ENCODE results near the gene TMEM119.
"Not testable (repeated sequence)": the region's sequence is repeated elsewhere in the genome, so short reads cannot be mapped to it uniquely, and the experiment has no call there.

Gene TMEM119

DNA sequence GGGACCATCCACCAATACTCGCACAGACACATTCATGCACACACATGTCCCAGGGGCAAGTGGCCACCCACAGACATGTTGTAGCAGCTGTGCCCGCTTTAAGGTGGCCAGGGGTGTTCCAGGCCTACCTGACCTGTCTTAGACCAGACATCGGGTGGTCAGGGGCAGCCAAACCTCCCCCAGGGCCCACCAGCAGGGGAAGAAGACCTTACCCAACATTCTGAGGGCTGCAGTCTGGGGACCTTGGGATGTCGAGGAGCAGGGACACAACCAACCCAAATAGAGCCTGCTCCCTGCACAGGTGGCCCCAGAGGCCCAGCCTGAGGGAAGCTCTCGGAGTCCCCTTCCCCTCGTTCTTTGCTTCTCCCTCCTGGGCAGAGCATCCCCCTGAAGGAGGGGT is 1.7 kb upstream of the TMEM119 start:
- no peak for DNase-seq

DNA sequence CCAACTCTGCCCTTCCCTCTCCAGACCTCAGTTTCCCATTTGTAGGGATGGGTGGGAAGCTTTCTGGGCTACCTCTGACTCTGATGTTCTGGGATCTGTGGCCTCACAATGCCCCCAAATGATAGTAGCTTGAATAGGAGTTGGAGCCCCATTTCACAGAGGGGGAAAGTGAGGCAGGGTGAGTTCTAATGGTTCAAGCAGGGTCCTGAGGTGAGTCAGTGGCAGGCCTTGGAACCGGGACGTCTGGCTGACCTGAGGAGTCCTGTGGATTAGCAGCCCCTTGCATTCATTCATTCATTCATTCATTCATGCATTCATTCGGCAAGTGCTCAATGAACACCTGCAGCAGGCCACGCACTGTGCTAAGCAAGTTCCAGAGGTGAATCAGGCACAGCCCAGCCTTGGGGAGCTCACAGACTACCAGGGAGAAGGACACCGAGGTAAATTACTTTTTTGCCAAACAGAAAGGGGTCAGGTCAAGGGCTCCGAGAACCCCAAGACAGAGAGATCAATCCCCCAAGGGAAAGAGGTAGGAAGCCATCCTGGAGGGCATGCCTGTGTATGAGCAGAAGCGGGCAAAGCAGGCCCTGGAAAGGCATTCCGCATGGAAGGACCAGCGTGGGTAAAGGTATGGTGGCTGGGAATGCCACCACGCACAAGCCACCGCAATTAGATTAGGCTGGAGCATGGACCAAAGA is 818 bp upstream of the TMEM119 start:
- no peak for DNase-seq

DNA sequence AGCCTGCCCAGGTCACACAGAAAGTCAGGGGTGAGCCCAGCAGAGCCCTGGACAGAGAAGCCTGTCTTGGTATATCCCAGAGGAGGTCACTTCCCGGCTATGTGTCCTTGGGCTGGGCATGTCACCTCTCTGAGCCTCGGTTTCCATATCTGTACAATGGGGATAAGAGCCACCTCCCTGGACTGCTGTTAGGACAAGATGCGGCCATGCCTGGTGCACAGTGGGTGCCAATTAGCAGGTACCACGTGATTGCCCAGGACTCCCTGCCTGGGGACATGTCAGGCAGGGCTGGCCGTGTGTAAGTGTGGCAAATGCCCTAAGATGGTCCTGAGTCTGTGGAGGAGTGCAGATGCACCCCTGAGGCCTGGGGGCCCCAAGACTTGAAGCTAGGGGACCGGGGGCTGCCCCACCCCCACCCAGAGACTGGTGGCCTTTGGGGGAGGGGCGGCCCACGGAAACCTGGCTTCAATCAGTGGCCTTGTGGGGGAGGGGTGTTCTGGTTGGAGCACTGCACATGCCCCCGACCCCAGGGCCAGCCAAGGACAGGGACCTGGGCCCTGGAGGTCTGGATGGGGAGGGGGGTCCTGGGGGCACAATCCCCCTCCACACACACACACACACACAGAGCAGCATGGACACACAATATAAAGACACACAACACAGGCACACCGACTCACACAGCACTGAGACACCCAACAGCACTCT is 878 bp downstream of the TMEM119 start:
- no peak for DNase-seq

DNA sequence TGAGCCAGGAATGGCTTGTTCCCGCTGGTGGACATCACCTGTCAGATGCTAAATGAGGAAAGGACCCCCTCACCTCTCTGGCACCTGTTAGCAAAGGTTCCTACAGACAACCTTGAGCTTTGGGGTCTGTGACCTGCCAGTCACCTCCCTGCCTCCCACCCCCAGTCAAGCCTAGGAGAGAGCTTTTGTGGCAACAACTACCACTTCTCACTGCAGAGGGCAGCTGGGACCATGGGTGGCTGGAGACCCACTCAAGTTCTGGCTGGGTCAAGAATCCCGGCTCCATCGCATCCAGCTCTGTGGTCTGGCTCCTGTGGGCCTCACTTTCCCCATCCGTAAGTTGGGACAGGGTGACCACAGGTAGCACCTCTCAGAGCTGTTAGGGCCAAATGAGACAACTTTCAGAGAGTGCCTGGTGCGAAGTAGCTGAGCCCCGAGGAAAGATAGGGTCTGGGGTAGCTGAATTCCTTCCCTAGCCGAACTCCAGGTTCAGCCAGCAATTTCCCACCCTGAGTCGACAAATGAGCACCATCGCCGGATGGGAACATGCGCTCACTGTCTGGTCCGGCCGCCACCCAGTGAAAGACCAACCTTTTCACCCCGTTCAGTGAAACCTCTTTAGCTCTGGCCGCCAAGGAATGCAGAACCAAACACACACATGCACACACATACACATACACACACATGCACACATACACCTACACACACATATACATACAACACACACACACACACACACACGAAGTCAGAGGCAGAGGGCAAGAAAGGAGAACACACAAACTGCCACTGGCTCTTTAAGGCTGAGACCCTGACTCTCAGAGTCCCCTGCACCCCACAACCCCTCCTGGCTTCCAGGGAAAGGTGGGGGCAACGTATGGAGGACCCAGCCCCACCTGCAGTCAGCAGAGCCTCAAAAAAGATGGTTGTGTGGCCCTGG is 1.9 kb downstream of the TMEM119 start:
- no peak for DNase-seq

DNA sequence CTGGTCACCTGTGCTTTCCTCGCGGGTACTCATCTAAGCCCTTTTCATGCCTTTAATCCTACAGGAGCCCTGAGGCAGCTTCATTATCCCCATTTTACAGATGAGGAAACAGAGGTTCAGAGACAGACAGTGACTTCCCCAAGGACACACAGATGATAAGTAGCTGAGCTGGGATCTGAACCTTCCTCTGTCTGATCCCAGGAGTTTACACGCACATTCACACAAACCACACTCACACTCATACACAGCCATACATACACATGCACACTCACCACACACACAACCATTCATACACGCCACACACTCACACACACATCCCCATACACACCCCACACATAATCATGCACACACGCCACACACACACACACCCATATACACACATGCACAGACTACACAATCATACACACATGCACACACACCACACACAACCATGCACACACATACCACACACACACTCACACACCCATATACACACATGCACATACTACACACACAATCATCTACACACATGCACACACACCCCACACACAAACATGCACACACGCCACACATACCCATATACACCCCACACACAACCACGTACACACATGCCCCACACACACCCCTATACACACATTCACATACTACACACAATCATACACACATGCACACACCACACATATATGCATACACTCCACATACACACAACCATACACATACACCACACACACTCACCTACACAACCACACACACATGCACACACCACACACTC is 2.7 kb downstream of the TMEM119 start:
- DNase-seq = no peak

DNA sequence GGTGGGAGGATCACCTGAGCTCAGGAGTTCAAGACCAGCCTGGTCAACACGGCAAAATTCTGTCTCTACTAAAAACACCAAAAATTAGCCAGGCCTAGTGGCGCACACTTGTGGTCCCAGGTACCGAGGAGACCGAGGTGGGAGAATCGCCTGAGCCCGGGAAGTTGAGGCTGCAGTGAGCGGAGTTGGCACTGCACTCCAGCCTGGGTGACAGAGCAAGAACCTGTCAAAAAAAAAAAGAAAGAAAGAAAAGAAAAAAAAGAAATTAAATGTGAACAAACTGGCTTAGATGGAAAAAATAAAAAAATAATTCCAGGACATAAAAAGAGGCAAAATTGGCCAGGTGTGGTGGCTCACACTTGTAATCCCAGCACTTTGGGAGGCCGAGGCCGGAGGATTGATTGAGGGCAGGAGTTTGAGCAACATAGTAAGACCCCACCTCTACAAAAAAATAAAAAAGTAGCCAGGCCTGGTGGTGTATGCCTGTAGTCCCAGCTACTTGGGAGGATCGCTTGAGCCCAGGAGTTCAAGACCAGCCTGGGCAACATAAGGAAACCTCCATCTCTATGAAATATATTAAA is 3.5 kb downstream of the TMEM119 start:
- no peak for DNase-seq

DNA sequence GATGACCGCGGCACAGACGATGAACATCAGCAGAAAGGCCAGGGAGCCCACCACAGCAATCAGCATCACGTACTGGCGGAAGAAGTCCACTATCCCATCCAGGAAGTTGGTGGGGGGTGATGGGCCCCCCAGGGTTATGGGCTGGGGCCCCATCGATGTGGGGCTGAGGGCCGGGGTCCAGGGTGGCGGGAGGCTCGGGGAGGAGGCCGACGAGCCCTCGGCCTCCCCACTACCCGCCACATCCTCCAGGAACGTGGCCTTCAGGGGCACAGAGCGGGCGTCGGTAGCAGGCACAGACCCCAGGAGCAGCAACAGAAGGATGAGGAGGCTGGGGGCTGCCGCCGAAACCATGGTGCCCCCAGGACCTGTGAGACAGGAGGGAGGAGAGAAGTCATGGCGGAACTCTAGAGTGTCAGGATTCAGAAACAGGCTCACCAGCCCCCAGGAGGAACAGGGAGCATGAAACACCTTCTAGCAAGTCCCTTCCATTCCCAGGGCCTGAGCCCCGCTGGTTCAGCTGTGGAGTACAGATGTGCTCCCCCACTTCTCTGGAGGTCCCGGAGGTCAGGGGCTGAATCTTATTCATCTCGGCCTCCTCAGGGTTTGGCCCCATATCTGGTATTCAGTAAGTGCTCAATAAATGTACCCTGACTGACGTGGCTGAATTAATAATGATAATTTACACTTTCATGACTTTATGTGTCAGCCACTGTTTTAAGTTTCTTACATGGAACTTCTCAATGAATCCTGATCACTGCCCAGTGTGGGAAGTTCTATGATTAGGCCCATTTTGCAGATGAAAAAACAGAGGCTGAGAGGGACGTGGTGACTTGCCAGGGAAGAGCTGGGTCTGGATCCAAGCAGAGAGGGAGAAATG is 5.6 kb downstream of the TMEM119 start:
- no peak for DNase-seq

DNA sequence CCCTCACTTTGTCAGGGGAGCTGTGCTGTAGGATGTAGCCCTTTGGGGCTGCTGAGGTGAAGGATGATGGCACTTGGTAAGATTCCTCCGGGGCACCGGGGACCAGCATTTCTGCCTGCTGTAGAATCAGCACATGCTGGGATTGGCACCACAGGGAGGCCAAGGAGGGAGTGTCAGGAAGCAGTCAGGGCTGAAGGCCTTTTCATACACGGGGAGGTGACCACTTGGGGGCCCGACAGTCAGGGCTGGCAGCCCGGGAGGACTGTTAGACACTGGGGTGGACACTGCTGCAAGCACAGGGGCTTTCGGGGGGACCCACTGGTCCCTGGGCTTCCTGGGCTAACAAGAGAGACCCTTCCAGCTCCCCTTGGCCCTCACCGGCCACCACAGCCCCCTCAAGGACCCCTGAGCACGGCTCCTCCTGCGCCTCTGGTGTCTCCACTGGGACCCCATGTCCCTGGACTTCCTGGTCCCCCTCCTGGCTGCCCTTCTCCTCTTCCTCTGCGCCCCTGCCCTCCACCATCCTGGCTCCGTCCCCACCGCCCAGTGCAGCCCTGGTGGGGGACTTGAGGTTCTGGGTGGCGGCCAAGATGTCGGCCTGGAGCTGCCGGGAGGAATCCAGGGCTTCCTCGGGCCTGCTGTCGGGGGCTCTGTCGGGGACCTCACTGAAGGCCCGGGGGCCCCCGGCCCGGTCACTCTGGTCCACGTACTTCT is 6.5 kb downstream of the TMEM119 start:
- no peak for DNase-seq

DNA sequence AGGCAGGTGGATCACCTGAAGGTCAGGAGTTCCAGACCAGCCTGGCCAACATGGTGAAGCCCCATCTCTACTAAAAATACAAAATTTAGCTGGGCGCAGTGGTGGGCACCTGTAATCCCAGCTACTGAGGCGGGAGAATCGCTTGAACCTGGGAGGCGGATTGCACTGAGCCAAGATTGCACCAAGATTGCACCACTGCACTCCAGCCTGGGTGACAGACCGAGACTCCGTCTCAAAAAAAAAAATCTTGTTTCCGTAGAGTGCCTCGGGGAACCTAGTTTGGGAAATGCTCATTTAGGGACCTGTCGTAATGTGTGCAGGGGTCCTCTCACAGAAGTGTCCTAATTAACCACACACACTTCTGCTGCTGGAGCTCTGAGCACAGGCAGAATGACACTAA is 7.4 kb downstream of the TMEM119 start:
- not testable (repeated sequence) for DNase-seq

DNA sequence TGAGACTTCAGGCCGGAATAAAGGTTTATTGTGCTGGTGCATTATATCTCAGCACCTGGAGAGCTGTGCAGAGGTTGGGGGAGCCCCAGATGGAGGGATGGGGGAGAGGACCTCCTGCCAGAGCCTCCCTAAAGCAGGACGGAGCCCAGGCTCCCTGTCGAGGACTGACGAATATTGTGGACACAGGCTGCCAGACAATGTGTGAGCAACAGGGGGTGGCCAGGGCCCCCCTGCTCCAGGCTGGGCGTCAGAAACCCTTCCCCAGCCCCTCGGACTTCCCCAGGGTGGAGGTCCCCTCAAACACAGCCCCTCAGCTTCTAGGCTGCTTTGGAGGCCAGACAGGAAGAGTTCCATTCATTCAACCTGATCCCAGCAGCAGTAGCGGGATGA is 8.0 kb downstream of the TMEM119 start:
- DNase-seq = no peak

DNA sequence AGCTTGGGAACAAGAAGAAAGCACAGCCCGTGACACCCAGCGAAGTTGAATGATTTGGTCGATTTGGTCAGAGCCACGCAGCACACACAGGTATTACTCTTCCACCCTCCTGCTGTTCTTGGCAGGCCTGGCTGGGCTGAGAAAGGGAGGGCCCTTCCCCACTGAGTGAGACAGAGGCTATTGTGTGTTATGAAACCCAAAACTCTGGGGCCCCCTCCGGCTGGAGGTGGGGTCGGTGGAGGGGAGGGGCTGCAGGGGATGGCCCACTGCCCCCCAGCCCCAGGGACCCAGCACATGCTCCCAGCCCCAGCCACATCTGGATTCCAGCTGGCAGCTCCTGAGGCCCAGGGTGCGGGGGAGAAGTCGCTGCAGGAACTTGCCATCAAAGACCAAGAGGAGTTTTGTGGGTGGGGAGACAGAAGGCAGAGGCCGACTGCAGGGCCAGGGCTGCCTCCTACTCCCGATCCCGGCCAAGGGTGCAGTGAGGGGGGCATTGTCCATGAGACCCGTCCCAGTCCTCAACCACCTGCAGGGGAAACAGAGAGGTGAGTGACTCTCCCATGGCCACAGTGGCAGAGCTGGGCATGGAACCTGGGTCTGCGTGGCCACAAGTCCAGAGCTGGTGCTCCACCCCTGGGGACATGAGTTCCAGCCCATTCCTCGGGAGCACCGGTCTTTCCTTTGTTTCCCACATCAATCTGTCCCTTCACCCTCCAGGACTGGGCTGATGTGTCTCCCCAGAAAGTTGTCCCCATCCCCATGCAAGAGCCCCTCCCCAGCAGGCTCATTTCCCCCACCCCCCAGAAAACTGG is 8.7 kb downstream of the TMEM119 start:
- no peak for DNase-seq

DNA sequence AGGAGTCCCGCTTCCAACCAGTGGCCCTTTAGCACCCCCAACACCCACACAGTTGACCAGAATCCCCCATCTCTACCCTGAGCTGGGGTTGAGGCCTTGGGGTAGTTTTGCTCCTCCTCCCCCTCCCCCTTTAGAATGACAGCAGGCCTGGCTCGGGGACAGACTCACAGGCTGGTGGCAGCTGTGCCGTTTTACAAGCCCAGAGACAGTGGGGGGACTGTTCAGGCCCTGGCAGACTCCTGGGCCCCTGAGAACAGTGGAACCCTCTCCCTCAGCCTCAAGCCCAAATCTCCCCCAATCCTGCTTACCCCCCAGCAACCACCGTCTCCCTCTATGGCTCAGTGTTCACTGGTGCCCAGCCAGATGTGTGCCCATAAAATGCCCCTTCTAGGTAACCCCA is 10.1 kb downstream of the TMEM119 start:
- no peak for DNase-seq

DNA sequence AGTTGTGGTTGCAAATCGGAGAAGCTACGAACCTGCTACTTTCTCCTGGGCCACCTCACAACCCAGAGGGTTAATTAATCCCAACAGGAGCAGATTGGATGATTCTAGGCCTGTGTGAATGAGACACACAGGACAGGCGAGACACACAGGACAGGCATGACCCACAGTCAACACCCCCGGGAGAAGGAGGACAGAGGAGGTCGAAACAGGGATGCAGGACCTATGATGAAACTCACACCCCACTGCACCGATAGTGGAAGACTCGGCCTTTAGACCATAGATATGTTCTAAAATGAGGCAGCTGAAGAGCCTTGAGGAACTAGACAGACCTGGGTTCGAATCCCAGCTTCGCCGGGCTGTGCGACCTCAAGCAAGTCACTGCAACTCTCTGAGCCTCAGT is 11.6 kb downstream of the TMEM119 start:
- DNase-seq = no peak

DNA sequence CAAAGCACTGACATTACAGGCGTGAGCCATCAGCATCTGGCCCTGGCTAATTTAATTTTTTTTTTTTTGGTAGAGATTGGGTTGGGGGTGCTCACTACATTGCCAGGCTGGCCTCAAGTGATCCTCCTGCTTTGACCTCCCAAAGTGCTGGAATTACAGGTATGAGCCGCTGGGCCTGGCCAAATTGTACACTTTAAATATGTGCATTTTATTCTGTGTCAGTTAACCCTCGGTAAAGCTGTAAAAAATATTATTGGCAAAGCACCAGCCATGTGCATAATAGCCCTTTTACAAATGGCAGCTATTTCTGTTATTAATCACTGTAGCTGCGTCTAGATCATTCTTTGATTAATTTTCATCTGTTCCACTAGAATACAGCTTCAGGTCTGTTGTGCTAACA is 12.0 kb downstream of the TMEM119 start:
- no peak for DNase-seq

DNA sequence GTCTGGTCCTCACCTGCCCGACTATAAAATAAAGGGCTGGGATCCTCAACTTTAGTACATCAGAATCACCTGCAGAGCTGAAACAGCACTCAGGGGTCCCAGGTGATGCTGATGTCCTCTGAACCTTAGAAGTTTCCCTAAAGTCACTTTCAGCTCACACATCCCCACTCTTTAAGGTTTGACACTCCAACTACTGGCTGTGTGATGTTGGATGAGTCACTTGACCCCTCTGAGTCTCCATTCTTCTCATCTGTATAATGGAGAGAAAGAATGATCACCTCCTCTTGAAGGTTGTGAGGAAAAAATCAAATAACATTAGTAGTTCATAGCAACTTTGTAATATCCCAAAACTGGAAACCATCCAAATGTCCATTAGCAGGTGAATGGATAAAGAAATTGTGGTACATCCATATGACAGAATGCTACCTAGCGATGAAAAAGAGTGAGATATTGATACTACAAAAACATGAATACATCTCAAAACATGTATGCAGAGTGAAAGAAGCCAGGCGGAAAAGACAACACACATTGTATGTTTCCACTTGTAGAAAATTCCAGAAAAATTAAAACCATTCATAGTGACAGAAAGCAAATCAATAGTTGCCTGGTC is 13.3 kb downstream of the TMEM119 start:
- DNase-seq = no peak

DNA sequence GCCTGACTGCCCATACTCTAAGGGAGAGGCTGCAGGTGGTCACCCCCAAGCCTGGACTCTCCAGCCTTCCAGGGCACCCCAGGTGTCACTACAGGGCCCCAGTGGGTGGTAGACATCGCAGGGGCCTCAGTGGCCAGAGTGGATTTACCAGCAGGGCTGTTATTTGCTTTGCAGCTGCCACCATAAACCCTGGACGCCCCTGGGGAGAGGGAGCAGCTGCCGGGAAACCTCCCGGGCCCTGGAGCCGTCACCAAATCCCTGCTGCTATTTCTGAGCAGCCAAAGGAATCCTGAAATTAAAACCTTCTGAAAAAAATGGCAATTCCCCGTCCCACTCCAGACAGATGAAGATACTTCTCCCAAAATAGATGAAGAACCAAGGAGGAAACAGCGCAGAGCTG is 13.9 kb downstream of the TMEM119 start:
- no peak for DNase-seq

DNA sequence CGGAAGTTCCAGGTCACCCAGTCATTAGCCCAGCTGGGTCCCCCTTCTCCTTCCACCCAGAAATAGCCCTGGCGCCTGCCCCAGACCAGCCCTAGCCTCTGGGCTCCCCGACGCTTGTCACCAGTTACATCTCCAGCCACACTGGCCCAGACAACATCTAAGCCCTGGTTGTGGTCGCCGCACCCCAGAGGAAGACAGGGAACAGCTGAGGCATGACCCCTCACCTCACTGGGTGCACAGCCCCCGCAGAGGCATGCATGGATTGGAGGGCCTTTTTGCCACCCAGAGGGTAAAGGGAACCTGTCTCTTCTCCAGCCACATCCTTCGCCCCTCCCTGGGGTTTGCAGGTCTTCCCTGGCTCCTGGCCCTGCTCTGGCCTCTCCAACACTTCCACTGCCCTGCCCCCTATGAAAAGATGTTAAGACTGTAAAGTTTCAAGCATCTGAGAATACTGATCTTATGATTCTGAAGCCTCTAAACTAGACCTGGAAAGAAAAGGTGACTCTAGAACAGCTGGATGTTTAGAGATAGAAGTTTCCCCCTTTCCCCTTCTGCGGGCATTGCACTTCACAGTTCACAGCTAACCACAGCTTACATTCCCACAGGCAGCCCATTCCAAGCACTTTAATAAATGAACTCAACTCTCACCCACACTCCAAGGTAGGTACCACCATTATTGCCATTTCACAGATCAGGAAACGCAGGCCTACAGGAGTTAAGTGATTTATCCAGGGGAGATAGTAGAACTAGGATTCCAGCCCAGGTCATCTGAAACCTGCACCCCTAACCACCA is 14.7 kb downstream of the TMEM119 start:
- no peak for DNase-seq

DNA sequence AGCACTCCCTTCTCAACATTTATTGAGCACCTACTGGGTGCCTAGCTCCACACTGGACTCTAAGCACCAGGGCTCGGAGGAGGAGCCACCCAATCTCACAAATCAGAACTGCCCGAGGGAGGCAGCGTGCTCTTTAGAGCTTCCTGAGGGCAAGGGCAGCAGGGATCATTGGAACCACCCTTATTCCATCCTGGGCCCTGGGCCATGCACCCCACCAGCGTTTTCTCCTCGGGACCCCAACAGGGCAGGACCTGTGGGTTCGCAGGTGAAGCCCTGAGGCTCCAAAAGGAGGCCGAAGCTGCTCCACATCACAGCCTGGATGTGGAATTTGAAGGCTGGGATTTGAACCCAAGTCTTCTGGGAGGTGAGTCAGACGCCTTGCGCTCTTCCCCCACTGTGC is 15.4 kb downstream of the TMEM119 start:
- no peak for DNase-seq
